Amygdala (tissue), 56 donors: ENCODE data around the gene HDAC4.

ENCODE experiments used
- DNase-seq, 56 donors: peaks; one replicate each; lab custom pipeline; 2025; lab: John Stamatoyannopoulos, UW

HDAC4 gene

DNA sequence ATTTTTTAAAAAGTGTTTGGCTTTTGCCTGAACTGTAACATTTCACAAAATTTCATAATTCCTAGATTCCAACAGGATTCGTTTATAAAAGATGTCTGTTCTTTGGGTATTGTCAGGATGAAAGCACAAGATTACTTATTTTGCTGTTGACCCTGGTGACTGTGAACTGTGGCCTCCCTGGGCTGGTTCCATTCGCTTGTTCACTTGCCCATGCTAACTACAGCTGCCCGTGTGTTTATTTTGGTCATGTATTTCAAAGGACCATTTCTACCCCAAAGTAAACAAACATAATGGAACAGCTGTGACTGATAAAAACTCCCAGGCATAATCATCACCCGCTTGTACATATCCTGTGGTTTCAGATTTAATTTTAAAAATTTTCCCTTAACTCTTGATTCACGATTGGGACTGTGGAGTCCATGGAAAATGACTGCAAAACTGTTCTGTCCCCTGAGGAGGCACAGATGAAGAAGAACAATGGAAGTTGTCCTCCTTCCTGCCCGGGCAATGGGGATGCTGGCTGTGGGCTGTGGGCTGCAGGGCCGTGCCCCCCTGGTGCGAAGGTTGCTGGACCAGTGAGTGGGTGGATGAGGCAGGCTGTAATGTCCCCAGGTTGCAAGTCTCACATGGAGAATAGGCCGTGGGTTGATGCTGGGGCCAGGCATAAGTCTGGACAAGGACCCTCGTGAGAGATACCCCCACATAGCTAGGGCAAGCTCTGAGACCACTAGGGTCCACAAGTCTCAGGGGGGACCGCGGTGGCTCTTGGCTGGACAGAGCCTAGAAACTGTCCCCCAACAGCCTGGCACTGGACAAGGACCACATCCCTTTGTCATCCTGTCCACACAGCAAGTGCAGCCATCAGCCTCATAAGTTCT lies 28.9 kb upstream of the HDAC4 start:
- DNase-seq = no peak

DNA sequence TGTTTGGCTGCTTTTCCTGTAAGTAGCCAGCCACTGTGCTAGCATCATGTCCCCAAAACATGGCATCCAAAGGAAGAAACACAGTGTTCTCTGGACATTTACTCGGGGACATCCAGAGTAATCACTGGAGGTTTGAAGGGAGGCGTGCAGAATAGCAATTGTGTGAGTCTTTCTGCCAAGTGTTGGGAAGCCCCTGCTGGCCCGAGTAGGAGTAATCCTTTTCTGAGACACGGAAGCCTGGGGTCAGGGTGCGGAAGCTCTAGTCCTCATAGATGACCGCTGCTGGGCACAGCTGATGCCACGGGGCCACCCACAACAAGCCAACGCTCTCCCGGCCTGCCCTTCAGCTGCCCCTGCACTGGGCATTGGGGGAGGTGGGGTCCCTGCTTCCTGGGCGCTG lies 24.8 kb upstream of the HDAC4 start:
- DNase-seq = peak in 7 of 56 donors; percentile 16 to 43 (median 28)

DNA sequence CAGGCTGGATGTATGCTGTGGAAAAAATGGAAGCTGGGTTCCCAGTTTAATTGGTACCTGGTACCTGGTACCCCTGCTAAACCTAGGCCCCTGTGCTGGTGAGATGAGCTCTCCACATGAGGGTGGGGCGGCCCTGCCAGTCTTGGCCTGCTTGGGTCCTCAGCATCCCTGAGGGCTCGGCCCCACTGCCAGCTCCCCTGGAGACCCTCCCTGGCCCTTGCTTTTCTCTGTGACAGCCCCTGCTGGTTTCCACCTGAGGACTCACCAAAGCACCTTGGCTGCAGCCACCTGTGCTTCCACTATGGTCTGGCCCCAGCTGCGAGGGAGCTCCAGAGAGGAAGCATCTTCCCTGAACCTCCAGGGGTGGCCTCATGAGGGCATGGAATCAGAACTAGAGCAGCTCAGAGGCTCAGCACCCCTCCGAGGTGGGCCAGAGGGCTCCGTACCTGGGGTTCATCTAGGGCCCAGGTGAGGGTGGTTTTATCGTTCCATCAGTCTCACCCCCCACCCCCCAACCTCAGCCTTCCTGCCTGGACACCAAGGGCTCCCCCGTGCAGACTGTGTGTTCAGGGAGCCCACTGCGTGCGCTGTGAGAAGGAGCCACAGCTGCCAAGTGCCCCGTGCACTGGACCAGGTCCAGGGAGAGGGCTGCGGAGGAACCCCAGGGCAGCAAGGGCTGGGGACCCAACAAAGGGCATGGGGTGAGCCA lies 23.7 kb upstream of the HDAC4 start:
- DNase-seq = no peak

DNA sequence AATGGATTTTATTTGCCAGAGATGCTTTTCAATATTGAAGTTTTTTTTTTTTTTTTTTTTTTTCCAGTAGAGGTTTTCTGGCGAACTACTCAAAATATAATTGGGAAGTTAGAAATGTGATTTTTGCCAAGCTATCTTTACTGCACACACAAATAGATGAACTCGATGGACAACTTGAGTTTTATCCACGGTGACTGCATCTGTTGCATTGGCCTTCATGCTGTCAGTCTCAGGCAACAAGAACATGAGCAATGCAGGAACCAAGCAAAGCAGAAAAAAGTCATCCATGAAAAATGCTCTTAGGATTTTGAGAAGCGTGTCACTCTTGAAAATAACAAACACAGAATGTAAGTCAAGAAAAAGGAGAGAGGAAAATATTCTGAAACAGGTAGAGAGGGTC lies 22.7 kb upstream of the HDAC4 start:
- DNase-seq = no peak

DNA sequence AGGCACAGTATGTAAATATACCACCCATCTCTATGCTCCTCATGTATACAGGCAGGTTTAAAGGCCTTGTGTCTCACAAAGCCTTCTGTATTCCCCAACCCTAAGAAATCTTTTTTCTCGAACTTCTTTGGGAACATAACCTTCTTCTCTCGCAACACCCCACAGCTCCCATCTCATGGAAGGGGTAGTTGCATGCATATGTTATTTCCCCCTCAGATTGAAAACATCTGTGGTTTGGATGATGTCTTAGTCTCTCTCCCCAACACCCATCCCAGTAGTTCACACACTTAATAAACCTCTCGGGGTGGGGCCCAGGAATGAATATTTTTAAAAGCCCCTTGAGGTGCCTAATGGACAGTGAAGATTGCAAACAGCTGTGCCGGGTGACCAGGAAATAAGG lies 21.0 kb upstream of the HDAC4 start:
- no peak for DNase-seq

DNA sequence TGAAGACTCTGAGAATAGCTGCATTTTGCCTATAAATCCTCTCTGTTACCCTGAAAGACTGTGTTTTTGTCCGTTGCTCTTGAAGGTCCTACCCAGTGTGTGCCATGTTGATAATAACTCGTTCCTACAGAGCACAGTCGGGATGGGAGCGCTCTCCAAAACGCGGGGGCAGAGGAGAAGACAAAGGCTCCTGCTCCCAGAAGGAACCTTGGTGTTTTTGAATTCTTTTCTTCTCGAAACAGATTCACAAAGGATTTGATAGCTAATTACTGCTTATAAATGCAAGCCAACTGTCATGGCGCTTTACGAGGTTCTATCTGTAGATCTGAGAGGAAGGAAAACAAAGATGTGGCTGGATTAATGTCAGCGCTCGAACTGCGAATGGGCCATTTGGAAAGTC lies 19.3 kb upstream of the HDAC4 start:
- DNase-seq = no peak

DNA sequence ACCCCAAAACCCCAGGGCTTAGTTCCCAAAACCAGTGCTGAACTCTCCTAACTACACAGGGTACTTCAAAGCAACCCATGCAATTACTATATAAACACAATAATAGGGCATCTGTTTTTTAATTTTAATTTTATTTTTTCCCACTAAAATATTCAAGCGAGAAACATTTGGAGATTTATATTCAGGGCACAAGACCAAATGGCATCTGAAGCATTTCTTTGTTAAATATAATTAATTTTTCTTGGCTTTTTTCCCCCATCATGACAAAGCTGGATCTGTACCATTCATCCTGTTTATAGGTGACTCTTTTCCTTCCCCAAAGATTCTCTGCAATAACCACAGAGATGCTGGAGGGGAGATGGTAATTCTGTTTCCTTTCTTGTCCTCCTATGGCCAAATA lies 18.1 kb upstream of the HDAC4 start:
- no peak for DNase-seq

DNA sequence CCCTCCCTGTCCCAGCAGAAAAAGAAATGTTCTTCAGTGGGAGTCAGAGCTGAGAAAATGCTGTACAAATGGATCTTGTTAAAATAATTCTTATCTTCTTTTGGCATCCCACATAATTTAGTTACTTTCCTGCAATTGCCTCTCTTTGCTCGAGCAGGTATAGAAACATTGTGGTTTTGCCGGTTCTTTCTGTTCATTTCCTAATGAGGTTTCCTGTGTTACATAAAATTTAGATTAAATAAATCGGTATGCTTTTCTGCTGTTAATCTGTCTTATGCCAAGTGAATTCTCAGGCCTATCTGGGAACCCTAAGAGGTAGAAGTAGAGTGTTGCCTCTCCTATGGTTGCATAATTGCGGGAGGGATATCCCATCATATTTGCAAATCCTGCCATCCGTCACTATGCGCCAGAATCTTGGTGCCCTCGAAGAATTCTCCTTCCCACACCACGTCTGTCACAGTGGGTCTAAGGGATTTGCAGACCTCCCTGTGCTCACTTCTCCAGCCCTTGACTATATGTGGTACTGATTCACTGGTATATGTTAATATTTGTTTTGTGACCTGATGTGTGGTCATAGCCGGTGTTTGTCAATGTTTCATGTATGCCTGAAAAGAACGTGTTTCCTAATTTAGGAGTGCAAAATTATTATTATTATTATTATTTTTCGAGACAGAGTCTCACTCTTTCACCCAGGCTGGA lies 12.2 kb upstream of the HDAC4 start:
- DNase-seq = no peak

DNA sequence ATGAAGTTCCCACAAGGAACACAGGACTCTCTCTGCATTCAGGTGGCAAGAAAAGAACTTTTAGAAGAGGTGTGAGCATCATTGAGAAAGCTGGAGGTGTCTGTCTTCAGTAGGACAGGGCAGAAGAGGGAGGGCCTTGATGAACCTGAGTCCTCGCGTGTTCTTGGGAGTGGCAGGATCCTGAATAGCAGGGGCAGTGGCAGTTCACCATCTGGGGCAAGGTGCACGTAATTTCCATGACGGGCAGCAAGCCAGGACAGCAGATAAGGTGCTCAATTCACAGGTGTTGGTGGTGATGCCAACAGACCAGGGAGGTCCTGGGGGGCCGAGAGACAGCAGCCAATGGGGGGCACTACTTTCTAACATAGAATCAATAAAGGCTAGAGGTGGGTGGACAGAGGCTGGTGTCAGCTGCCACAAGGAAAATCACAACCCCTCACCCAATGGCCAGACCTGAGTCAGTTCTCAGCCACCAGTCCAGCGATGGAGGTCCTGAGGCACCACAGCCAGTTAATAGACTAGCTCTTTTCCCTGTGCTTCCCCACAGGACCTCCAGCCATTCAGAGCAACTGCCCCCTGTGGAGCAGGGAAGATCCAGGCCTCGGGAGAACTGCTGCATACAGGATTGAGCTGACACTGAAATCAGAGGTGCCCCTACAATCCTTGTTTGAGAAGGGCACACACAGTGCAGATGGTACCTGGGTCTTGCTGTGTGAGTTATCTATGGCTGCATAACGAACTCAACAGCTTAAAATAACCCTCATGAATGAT lies 10.9 kb upstream of the HDAC4 start:
- DNase-seq = no peak

DNA sequence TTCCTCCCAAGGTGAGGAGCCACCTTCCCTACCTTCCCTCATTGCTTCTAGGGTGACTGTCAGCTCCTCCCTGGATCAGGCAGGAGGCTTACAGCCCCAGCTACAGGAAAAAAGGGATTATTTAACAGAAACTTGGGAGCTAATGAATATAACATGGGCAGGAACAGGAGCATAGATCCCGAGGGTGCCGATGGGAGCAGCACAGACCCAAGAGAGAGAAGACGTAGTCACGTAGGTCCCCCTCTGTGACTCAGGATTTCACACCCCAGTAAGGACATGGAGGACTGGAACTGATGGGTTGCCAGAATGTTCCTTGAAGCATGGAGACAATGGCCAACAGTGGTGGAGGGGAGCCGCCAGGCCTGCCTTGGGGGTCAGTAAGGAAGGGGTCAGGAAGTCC lies 10.3 kb upstream of the HDAC4 start:
- no peak for DNase-seq

DNA sequence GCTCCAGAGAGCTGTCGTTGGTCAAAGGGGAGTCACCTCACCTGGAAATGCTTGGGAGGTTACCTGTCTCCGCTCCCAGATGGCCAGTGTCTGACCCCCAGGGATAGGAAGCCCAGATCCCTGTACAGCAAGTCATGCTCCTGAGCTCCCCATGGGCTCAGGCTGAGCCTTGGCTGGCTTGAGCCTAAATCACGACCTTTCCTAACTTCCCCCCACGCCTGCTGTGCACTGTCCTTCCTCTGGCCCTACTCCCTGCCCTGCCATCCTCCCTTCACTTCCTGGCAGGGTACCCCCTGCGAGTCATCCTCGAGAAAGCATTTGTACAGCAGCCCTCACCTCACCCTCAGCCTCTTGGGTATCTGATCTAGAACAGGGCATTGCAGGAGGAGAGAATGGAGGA lies 9.2 kb upstream of the HDAC4 start:
- DNase-seq = no peak

DNA sequence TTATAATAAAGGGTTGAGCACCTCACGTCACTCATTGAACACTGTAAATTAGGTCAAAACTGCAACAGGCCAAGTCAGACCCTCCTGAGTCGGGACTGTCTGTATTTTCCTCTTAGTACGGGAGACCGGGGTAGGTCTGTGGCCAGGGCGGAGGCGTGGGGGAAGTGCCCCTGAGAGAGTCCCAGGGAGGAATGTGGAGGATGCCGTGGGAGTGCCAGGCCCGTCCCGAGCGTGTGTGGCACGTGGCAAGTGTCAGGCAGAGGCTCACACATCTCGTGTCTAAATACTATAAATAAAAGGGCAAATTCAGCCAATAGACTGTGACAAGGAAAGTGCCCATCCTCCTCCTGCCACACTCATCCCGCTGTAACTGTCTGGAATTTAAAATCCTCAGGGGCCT lies 6.3 kb upstream of the HDAC4 start:
- no peak for DNase-seq

DNA sequence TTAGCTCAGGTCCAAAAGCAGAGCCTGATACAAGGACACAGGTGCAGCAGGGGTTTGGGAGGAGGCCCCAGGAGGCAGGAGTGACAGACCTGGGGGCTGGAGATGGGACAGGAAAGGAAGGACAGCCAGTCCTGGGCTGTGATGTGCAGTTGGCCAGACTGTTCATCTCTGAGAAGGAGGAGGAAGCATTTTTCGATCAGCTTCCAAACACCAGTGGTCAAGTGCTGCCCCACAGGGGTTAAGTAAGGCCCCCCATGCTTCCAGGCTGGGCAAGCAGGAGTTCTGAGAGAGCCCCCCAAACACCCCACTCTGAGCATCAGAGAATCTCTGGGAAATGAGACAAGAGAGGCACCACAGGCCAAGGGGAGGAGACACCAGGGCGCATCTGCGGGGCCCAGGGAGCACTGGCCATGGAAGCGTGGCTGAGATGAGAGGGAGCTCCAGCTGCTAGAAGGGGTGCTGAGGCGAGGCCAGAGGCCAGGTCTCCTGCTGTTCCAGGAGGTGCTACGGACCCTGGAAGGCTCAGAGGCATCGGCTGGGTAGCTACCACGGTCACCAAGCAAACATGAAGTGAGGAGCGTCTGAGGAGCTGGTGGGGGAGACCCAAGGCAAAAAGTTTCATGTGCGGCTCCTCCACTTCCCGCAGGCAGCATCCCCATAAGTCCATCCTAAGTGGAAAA lies 5.6 kb upstream of the HDAC4 start:
- DNase-seq = no peak

DNA sequence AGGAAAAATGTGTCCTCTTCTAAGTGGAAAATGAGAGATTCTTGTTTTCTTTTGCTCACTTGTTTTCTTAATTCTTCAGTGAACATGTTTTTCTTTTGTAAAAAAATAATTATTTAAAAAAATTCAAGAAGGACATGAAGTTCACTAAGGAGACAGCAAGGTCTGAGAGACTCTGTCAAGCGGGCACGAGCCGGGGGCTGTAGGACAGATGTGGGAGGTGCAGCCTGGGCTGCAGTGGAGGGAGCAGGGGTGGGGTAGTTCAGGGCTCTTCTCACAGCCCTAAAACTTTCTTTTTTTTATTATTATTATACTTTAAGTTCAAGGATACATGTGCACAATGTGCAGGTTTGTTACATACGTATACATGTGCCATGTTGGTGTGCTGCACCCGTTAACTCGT lies 4.3 kb upstream of the HDAC4 start:
- no peak for DNase-seq

DNA sequence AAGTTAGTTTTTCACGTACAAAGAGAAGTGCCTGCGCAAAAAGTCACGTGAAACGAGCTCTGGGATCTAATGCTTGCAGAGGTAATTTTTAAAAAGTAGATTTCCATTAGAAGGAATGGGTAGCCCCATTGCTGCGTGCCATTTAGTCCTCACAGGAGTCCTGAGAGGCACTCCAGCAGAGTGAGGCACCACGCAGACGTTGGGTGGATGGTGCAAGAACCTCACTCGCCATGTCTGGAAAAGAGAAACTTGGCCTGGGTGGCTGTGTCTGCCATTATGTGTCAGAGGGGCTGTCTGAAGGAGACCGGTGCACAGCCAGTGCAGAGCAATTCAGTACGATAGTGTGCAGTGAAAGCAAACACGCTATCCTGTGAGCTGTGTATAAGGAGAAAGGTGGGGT lies 1.8 kb upstream of the HDAC4 start:
- no peak for DNase-seq

DNA sequence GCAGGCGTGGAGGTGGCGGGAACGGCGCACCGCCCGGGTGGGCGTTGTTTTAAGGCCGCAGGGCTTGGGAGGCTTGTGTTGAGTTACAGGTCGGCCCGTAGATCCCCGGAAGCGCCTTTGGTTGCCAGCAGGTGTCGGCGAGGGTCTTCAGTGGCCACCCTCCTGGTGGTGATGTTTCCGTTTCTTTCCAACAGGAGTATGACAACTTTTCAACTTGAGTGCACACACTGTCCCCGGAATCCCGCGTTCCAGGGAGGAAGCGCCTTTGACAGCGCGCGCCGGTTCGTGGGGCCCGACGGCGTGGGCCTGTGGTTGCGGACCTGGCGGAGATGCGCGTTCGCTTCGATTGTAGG lies 1.0 kb upstream of the HDAC4 start:
- peak in 9 of 56 donors; percentile 61 to 86 (median 77) for DNase-seq

DNA sequence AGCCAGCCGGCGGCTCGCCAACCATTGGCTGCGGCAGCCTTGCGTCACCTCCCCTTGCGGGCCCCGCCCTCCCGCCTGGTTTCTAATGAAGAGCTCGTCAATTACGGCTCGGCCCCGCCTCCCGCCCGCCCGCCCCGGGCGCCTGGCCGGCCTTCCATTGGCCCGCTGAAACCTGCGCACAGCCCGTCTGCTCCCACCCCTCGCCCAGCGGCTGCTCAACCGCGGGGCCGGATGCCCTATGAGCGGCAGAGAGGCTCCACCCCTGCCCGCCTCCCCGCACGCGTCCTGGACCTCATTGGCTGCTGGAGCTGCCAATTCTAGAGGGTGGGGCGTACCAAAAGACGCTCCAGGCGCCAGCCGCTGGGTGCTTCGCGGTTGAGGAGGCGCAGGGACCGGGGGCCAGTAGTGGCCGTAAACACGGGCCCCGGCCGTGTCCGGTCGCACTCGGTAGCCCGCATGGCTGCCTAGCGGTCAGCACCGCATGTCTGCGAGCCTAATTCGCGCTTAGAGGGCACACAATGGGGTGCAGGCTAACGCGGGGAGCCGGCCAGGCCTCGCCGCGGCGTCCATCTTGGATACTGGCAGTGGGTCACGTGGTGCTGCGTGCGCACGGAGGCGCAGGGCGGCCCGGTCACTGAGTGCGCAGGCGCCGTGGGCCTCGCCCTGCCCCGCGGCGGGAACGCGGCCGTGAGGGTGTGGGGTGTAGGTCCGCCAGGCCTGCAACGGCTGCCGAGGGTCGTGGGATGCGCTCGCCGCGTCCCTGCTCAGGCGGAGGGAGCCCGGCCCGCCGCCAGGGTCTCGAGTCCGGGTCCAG lies 454 bp upstream of the HDAC4 start:
- peak; percentile 94 to 100 (median 100) for DNase-seq

DNA sequence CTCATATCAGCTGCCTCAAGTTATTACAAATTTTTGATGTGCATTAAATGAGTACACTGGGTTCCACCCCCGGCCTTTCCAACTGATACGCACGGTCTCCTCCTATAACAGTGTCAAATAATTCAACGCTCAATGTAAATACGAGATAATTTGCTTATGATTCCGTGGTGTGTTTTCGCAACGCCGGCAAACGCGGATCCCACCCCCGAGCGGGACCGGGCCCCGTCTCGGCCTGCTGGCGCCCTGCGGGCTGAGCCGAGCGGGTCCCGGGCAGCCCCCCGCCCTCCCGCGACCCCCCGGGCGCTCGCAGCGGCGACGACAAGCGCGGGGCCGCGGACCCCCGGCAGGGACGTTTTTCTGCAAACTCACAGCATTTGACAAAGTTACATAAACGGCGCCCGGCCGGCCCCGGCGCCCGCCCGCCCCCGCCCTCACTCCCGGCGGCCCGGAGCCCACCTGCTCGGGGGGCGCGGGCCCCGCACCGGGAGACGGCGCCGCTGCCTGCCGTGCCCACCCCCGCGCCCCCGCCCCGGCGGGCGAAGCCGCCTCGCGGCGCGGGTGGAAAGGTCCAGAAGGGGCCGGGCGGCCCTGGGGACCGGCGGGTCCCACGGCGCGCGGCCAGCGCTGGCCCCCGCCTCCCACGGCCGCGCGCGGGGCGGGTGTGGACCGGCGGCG lies 762 bp downstream of the HDAC4 start:
- peak in 2 of 56 donors; percentile 20 to 22 for DNase-seq
